ENCODE results near the gene ATP6V0C.

The ATP6V0C gene

GRCh38 chr16:2512735-2513404 is 882 bp upstream of the ATP6V0C start:
- DNase-seq: peak in 1 of 2 experiments; percentile 18

- peak; percentile 27 to 37 for DNase-seq
These were observed 804 bp downstream of the ATP6V0C start for GRCh38 chr16:2514333-2515179.

GRCh38 chr16:2515180-2515851 is 1.6 kb downstream of the ATP6V0C start:
- no peak for DNase-seq

- DNase-seq: no peak
These were observed 2.9 kb downstream of the ATP6V0C start for GRCh38 chr16:2516391-2517240.

GRCh38 chr16:2517954-2518605 is 4.3 kb downstream of the ATP6V0C start:
- DNase-seq: no peak

GRCh38 chr16:2518823-2519710 is 5.3 kb downstream of the ATP6V0C start:
- no peak for DNase-seq

GRCh38 chr16:2519711-2520080 is 5.9 kb downstream of the ATP6V0C start:
- no peak for DNase-seq

- DNase-seq: peak; percentile 88 to 90
These were observed 6.5 kb downstream of the ATP6V0C start, which contains the start of gene AMDHD2 for GRCh38 chr16:2520097-2520783. Gene AMDHD2, plus strand, starts transcription at chr16:2520371. Its CDS starts 88 bp downstream, at chr16:2520459.

- peak; percentile 41 to 42 for DNase-seq
These were observed 7.2 kb downstream of the ATP6V0C start for GRCh38 chr16:2520784-2521531.

GRCh38 chr16:2523801-2524231 is 10.1 kb downstream of the ATP6V0C start:
- DNase-seq: no peak

GRCh38 chr16:2524339-2524938 is 10.7 kb downstream of the ATP6V0C start:
- no peak for DNase-seq

GRCh38 chr16:2526135-2526534 is 12.4 kb downstream of the ATP6V0C start:
- no peak for DNase-seq

GRCh38 chr16:2527071-2527783 is 13.5 kb downstream of the ATP6V0C start:
- no peak for DNase-seq

- no peak for DNase-seq
These were observed 14.0 kb downstream of the ATP6V0C start for GRCh38 chr16:2527784-2528100.

- DNase-seq: no peak
These were observed 14.7 kb downstream of the ATP6V0C start for GRCh38 chr16:2528161-2529060.

GRCh38 chr16:2529061-2529931 is 15.5 kb downstream of the ATP6V0C start:
- DNase-seq: no peak
